PFSK-1 (cell line): Measurements from ENCODE around the gene ZNF613. TPM values are rescaled to one million over a fixed set of nuclear protein-coding genes. Genes with fewer than 3 reads are reported as not detected.

Source experiments
- FOXP2 ChIP-seq: optimal IDR thresholded peaks from 2 replicates; pipeline ENCODE3; 2011; ENCODE audit warnings: borderline replicate concordance, control low read depth, inconsistent platforms; ENCODE audit not compliant: insufficient read depth; ENCODE audit errors: extremely low read length, extremely low read depth
- POLR2AphosphoS5 ChIP-seq: IDR thresholded peaks from 2 replicates; pipeline ENCODE4 v1.6.1; 2012; ENCODE audit warnings: low read depth, mild to moderate bottlenecking, control low read depth, low read length, moderate library complexity
- REST ChIP-seq, 2 experiments: IDR thresholded peaks; 2 replicates each; pipeline versions ENCODE4 v1.6.1 to v1.8.0; 2011 to 2012; ENCODE audit warnings: low read depth in 2 of 2, low read length in 2 of 2, control low read depth in 1 of 2, inconsistent platforms in 1 of 2, mild to moderate bottlenecking in 1 of 2, moderate library complexity in 1 of 2; ENCODE audit not compliant: insufficient read depth in 1 of 2
- SIN3A ChIP-seq: IDR thresholded peaks from 2 replicates; pipeline ENCODE4 v1.6.1; 2012; ENCODE audit warnings: mild to moderate bottlenecking, low read length, moderate library complexity, borderline replicate concordance; ENCODE audit not compliant: insufficient read depth
- TAF1 ChIP-seq: IDR thresholded peaks from 2 replicates; pipeline ENCODE4 v1.6.1; 2012; ENCODE audit warnings: low read length, control low read depth, borderline replicate concordance; ENCODE audit not compliant: insufficient read depth
- polyA plus RNA-seq: library from polyadenylated mRNA; unstranded; fragments of >200 nt; gene quantifications from one replicate; pipeline ENCODE4 v1.2.1, GENCODE V29; 2012; ENCODE audit warnings: low read depth, missing spikeins; ENCODE audit not compliant: insufficient read length

ZNF613 gene
- 1.3 TPM for polyA plus RNA-seq

GRCh38 chr19:51926784-51927741 lies at the start of gene ZNF613:
TSS of gene ZNF613 (plus strand) at chr19:51927472. CDS start at chr19:51936221, 8,749 bp downstream.
- TF ChIP-seq SIN3A (peak; percentile 46; the same call in 1 of the 2 replicates), REST (IDR thresholded peaks at IDR 0.05; ENCODE audit: insufficient read depth in 1 of 2, low read depth in 2 of 2, low read length in 2 of 2) (no peak), POLR2AphosphoS5 (peak; percentile 50; the same call in 1 of the 2 replicates), TAF1 (peak; percentile 29; the same call in 1 of the 2 replicates), FOXP2 (no peak)

GRCh38 chr19:51882518-51882917 lies 44.8 kb upstream of the ZNF613 start:
- TF ChIP-seq TAF1 (no peak), SIN3A (no peak), FOXP2 (no peak), REST (IDR thresholded peaks at IDR 0.05; ENCODE audit: insufficient read depth in 1 of 2, low read depth in 2 of 2, low read length in 2 of 2) (no peak), POLR2AphosphoS5 (no peak)

- TF ChIP-seq FOXP2 (no peak), SIN3A (no peak), REST (IDR thresholded peaks at IDR 0.05; ENCODE audit: insufficient read depth in 1 of 2, low read depth in 2 of 2, low read length in 2 of 2) (no peak), POLR2AphosphoS5 (no peak), TAF1 (no peak)
Measured at GRCh38 chr19:51884713-51885112, 42.6 kb upstream of the ZNF613 start.

- TF ChIP-seq TAF1 (no peak), REST (IDR thresholded peaks at IDR 0.05; ENCODE audit: insufficient read depth in 1 of 2, low read depth in 2 of 2, low read length in 2 of 2) (peak in 1 of 2 experiments; percentile 33; a peak in 1 of 4 replicates), FOXP2 (no peak), SIN3A (no peak; the same call in 1 of the 2 replicates), POLR2AphosphoS5 (peak; percentile 85)
Measured at GRCh38 chr19:51887522-51888498, 39.5 kb upstream of the ZNF613 start, which contains the start of gene ZNF577. TSS of gene ZNF577 (minus strand) at chr19:51887951. CDS start at chr19:51880382, 7,569 bp downstream.
